GM18858 (cell line): ENCODE results near the gene SLC38A10.

Source experiments
- ATAC-seq: cut with Tn5 transposase; IDR thresholded peaks from one replicate; pipeline ENCODE4 v1.9.1; 2021; ENCODE audit not compliant: unreplicated experiment

The SLC38A10 gene

GRCh38 chr17:81279278-81280275, 15.5 kb downstream of the SLC38A10 start:
- ATAC-seq: no peak

- no peak for ATAC-seq
Observed at GRCh38 chr17:81278831-81279230, 16.3 kb downstream of the SLC38A10 start.

DNA sequence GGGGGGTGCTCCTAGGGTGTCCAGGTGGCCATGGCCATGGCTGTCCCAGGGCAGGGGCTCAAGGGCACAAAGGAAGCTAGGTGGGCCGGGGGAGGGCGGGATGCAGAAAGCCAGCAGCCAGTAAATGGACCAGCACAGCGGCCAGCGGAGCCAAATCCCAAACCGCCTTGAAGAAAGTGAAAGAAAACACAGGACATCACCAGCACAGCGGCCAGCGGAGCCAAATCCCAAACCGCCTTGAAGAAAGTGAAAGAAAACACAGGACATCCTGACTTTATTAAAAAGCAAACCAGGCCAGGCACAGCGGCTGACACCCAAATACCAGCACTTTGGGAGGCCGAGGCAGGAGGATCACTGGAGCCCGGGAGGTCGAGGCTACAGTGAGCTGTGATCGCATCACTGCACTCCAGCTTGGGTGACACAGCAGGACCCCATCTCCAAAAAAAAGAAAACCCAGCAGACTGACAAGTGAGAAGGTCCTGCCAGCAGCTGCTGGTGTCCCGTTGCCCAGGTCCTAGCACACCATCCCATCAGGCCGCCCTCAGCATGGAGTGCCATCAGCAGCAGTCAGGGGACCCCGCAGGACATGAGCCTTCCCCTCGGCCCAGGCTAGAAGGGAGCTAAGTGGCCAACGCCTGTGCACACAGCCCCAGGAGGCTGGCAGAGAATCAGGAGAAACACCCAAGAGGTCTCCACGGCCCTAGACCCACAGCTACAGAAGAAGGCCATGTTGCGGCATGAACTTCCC, 17.0 kb downstream of the SLC38A10 start:
- ATAC-seq: no peak

DNA sequence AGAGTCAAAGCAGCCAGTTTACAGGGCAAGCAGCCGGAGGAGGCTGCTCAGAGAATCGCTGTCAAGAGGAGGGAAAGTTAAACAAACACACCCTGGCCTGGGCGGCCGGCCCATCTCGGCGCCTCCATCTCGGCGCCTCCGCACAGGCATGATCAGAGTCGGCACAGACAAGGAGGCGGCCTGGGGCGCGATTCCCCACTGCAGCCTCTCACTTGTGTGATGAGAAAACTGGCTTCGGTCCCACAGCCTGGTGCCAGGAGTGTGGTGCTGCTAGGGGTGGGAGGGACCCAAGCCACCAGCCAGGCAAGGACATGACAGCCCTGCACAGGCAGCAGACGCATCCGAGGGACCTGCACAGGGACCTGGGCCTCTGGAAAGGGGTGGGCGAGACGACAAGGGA, 17.7 kb downstream of the SLC38A10 start:
- ATAC-seq: no peak

DNA sequence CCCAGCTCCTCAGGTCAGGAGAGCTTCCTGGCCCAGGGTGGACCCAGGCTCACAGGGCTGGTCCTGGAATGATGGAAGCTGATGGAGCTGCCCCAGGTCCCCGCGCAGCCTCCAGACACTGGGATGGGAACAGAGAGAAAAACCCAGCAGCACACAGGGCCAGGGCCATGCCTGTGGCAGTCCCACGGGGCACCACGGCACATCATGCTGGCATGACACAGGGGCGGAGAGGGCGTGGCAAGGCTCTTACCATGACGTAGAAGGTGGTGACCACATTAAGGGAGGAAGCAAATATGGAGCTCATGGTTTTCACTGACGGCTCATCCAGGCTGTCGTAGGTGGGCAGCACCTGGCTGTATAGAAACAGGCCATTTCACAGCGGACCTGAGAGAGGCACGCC, 18.3 kb downstream of the SLC38A10 start:
- ATAC-seq: no peak

- no peak for ATAC-seq
Observed at GRCh38 chr17:81274471-81274855, 20.6 kb downstream of the SLC38A10 start.

DNA sequence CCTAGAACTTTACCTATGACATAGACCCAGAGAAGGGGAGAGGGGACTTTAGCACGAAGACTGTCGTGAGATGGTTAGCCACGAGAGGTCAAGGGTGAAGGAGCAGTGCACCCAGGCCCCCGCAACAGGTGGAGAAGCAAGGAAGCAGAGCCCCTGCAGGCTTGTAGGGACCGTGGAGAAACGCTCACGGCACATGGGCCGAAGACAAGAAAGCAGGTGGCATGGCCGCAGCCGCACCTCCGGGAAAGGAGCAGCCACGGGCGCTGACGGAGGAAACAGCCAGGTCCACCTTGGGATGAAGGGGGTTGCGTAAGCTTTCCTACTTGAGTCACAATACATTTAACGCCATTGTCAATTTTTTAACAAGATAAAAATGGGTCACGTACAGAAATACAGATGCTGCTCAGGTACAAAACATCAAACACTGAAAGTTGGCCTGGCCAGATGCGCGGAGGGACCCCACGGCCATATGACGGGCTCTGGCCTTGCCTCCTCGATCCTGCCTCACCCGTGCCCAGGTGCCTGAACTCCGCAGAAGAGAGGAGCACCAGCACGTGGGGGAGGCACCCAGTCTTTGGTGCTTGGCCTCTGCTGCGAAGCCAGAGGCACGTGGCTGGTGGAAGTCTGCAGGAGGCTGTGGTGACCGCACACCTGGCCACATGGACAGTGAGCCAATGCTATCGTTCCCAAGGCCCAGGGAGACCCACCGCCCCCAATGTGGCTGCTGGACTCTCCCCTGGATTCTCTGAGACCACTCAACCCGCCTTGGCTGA, 21.2 kb downstream of the SLC38A10 start:
- ATAC-seq: no peak

DNA sequence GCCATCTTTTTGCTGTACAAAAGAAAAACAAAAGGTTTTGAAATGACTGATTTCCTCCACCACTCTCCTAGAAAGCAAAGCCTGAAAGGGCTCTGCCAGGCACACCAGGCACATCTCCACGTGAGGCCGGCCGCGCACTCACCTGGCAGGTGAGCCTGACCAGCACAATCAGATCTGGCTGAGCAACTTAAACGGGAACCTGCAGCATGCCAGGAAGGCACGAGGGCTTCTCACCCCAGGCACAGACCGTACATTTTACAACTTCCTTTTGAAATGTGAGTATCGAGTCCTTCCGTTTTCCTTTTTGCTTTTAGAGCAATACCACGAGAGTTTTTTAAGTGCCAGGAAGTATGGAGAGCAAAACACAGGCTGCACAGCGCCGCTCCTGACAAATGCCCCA, 22.5 kb downstream of the SLC38A10 start:
- no peak for ATAC-seq

- no peak for ATAC-seq
Observed at GRCh38 chr17:81271226-81271625, 23.9 kb downstream of the SLC38A10 start.

DNA sequence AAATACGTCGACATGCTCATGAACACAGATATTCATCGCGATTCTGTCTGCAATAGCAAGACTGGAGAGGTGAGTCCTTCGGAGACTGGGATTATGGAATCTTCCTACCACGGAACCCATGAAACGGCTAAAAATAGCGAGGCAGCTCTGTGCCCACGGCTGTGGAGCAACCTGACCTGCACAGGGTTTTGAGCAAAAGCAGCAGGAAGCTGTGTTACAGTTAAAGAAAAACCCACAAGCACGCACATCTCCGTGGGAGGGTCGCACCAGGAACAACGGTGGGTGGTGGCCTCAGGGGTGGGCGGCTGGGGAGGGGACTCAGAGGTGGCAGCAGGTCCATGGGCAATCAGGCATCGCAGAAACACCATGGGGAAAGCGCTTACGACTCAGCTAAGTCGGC, 24.8 kb downstream of the SLC38A10 start:
- no peak for ATAC-seq

DNA sequence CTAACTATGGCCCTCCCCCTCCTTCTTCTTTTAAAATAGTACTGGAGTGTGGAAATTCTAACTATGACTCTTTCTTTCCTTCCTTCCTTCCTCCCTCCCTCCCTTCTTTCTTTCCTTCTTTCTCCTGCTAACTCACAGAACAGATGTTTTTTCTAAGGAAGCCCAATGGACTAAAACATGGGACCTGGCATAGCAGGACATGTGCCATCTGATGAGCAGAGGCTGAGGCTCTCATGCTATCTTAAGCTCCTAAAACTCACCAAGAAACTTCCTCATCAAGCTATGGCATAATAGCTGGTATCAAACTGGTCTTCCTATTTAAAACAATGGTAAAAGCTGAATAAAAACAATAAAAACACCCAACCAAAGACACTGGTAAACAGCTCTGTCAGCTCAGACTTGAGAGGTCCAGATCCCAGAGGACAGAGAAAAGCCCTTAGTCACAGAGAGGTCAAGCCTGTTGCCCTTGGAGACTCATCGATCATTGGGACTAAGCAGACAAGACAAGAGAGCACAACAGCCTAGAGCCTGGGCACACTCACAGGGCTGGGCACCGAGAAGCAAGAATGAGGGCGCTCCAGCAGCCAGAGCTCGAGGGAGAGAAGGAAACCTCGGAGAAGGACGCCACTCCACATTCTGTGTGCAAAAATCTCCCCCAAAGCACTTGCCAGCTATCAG, 27.6 kb downstream of the SLC38A10 start:
- ATAC-seq: no peak

DNA sequence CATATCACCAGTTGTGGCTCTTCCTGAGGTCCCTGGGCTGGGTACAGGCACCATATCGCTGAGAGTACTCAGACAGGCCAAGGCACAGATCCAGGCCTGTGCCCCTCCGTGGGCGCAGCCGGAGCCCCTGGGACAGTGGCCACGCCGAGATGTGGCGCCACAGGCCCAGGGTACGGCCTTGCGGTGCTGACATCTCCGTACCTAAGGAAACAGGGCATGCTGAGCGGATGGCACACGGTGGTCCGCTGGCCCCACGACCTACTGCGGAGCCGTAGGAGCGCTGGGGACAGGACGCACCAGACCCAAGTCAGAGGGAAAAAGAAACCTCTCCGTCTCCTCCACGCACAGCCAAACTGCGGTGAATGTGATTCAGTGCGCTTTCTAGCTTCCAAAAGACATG, 29.5 kb downstream of the SLC38A10 start:
- no peak for ATAC-seq

DNA sequence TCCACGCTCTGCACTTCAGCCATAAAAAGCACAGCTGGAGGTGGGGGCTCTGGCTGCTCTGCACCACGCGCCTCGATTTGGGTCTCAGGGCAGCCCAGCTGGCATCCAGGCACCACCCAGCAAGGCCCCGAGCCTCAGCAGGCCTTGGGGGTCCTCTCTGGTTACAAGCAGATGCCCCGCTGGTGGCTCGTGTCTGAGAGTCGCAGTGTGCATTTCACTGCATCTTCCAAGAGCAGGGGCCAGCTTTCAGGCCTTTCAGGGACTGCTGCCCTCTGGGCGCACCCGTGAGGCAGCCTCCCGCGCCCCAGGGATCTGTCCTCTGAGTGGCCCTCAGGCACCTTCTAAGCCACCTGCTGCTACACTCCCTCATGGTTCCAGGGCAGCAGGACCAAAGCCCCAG, 30.5 kb downstream of the SLC38A10 start:
- no peak for ATAC-seq

- ATAC-seq: no peak
Observed at GRCh38 chr17:81263371-81264181, 31.5 kb downstream of the SLC38A10 start.

DNA sequence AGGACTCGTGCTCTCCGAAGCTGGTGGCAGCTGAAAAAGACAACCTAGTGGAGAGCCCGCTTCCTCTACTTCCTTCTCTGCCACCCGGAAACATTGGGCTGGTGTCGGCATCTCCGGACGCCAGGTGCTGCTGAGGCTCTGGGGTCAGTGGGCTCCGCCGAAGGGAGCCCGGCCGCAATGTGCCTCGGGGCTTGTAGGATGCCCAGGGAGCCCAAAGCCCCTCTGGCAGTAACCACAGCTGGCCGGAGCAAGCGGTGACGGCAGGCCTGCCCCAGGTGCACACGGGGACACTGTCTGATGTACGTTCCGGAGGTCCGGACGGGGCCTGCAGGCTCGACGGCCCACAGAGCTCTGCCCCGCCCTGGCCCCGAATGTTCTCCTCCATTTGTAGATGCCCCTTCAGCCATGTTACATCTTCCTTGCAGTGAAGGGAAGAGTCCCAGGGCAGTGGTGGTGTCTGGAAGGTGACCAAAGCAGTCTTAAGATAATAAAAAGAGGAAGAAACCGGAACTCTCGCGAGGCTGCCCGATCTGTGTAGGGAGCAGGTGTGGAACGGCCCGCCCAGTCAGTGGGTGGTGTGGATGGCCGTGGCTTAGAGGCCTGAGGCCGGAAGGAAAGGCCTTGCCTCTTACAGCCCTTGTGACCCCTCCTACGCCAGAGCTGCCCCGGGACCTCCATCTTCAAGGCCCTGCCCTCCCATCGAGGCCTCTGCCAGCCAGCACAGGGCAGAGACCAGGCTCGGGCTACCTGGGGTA, 33.3 kb downstream of the SLC38A10 start:
- no peak for ATAC-seq

GRCh38 chr17:81261096-81261495, 34.0 kb downstream of the SLC38A10 start:
- ATAC-seq: no peak

DNA sequence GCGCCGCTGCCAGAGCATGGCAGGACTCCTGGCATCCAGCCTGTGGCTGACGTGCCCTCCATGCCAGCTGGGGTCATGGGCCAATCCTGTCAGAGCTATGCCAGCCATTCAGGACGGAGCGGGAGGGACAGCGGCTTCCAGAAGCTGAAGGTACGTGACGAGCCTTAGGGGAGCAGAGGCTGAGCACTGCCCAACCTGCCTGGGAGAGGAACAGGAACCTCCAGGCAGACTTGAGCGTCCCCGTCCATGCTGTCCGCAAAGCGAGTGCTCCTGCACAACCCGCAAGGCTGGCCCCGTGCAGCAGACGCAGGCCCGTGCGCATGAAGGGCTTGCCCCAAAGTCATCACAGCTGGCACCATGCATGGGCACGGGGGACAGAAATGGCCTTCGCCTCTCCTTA, 34.5 kb downstream of the SLC38A10 start:
- ATAC-seq: no peak

DNA sequence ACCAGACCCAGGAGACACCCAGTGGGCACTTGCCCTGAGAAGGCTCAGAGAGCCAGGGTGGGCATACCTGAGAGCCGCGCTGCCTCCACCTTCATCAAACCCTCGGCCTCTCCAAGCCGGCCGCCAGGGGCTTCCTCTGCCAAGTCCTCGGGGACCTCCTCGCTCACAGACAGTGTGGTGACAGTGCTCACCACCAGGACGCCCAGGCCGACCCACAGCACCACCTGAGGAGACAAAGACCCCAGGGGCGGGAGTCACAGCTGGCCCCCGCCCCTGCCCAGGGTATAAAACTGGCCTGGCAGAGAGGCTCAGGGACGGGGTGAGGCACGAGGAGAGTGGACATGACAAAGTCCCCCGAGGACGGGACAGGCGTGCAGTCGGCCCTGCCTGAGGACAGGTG, 34.9 kb downstream of the SLC38A10 start:
- no peak for ATAC-seq

DNA sequence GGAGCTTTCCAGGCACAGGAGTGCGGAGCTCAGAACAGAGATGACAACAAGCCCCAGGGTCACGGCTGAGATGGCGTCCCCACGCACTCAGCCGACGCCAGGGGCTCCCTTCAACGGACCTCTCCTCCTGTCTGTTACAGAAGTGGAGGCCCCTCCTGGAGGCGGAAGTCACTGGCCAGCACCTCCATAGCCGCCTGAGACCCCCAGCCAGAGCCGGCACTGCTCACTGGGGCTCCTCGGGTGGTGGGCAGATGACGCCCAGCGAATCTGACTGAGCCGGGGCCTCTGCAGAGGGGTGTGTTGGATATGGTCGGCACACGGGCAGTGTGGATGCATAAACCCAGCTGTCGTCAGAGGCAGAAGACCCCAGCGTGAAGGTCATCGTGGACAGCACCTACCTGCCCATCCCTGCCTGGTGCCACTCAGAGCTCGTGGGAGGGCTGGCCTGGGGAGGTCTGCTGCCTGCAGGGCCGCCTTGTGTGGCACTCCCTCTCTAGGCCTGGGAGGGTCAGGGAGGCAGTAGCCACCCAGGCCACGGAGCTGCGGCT, 36.0 kb downstream of the SLC38A10 start:
- no peak for ATAC-seq
